ENCODE results near the gene SLC37A4.
"Not testable (repeated sequence)": the region's sequence is repeated elsewhere in the genome, so short reads cannot be mapped to it uniquely, and the experiment has no call there.

The SLC37A4 gene

DNA sequence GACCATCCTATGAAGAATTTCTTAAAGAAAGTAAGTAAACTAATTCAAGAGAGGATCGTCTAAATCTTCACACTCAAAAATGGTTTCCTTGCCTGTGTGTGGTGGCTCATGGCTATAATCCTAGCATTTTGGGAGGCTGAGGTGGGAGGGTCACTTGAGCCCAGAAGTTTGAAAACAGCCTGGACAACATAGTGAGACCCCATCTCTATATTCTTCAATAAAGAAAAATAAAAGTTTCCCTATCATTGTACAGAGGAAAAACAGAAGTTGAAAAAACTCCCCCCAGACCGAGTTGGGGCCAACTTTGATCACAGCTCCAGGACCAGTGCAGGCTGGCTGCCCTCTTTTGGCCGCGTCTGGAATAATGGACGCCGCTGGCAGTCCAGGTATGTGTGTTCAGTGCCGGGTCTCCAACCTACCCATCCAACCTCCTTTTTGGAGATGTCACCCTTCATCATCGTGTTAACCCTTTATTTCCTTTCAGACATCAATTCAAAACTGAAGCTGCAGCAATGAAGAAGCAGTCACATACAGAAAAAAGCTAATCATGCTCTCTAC, 15.5 kb downstream of the SLC37A4 start:
- Mint-ChIP-seq H3K9me3 (no peaks in the 10 kb centered on the region), H3K4me1 (peaks cover 18% of the 10 kb centered on the region), H3K36me3 (peaks cover 98% of the 10 kb centered on the region), H3K4me3 (peak overlapping the region; percentile 98), H3K27ac (peak overlapping the region; percentile 99)
- DNase-seq (ENCODE audit: low spot score in 2 of 2) (no peak), ATAC-seq (no peak)

DNA sequence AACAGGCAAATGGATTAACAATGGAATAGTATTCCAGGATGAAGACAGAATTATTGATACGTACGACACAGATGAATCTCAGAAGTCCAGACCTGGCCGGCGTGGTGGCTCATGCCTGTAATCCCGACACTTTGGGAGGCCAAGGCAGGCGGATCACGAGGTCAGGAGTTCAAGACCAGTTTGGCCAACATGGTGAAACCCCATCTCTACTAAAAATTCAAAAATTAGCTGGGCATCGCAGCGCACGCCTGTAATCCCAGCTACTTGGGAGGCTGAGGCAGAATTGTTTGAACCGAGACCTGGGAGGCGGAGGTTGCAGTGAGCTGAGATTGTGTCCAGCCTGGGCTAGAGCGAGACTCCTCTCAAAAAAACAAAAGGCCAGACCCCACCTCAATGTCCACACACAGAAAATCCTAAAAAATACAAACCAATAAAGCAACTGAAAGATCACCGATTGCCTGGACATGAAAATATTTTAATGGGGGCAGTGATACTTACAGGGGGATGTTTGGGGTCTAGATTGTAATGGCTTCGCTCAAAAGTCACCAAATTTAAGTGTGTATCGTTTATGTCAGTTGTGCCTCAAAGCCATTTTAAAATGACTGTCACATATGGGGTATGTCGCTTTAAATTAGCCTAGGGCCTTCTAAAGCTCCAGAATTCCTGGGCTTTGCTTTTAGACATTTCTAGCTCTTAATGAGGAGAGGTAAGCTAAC, 16.3 kb downstream of the SLC37A4 start:
- Mint-ChIP-seq H3K36me3 (peaks cover 98% of the 10 kb centered on the region), H3K27ac (peak overlapping the region; percentile 99)

DNA sequence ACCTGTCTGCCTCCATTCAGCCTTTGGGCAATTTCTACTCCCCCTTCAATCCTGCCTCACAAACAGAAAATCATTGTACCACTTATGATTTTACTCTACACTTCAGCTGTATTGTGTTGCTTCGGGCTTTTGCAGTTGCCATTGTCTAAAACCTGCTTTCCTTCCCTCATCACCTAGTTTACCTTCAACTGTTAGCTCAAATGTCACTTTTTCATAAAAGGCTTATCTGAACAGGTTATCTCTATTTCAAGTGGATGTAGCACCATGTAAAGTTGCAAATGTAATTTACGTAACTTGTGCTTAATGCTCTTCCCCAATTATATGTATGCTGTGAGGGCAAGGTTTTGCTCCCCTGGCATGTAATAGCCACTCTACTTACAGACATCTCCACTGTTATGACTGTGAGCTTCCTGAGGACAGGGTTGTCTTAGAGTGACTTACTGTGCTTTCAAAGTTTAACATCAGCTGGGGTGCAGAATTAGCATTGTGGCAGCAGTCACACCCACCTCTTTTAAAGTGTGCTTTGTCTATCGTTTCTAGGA, 18.0 kb downstream of the SLC37A4 start:
- DNase-seq (ENCODE audit: low spot score in 2 of 2) (no peak), ATAC-seq (peak; percentile 45)
- H3K4me3 Mint-ChIP-seq: no peak overlapping the region
- peaks cover 12% of the 10 kb centered on the region for H3K4me1 Mint-ChIP-seq
- no peaks in the 10 kb centered on the region for H3K9me3 Mint-ChIP-seq
- H3K27ac Mint-ChIP-seq: peak overlapping the region; percentile 5
- H3K36me3 Mint-ChIP-seq: peaks cover 97% of the 10 kb centered on the region

More for the DNA sequence above, 16.3 kb downstream of the SLC37A4 start:
- Mint-ChIP-seq H3K9me3 (no peaks in the 10 kb centered on the region), H3K4me1 (peaks cover 12% of the 10 kb centered on the region), H3K4me3 (no peak overlapping the region)
- DNase-seq (ENCODE audit: low spot score in 2 of 2) (no peak), ATAC-seq (no peak)

DNA sequence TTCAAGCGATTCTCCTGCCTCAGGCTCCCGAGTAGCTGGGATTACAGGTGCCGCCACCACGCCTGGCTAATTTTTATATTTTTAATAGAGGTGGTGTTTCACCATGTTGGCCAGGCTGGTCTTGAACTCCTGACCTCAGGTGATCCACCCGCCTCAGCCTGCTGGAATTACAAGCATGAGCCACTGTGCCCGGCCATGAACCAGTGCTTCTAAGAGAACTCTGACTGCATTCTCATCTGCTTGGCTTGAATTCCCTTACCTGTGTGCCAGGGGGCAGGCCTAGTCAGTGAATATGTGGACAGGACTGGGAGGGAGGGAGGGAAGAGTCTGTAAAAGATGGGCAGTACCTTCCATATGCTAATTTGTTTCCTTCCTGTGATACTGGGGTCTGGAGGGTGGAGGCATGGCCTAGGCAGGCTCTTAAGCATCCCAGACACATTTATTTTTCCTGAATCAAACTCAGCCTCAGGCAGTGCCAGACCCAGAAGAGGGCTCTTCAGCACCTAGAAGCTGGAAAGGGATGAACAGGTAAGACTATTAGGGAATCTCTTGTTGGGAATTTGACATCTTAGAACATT, 19.1 kb downstream of the SLC37A4 start:
- no peak for DNase-seq (ENCODE audit: low spot score in 2 of 2)
- H3K4me1 Mint-ChIP-seq: peaks cover 12% of the 10 kb centered on the region
- H3K4me3 Mint-ChIP-seq: no peak overlapping the region
- no peaks in the 10 kb centered on the region for H3K9me3 Mint-ChIP-seq
- peak overlapping the region; percentile 5 for H3K27ac Mint-ChIP-seq
- no peak for ATAC-seq
- H3K36me3 Mint-ChIP-seq: peaks cover 97% of the 10 kb centered on the region

DNA sequence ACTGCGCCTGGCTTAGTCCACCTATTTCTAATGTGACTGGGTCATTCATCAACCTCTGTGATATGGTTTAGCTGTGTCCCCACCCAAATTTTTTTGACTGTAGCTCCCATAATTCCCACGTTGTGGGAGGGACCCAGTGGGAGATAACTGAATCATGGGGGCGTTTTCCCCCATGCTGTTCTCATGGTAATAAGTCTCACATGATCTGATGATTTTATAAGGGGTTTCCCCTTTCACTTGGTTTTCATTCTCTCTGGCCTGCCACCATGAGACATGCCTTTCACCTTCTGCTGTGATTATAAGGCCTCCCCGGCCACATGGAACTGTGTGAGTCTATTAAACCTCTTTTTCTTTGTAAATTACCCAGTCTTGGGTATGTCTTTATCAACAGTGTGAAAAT, 24.0 kb downstream of the SLC37A4 start:
- Mint-ChIP-seq H3K36me3 (peaks cover 97% of the 10 kb centered on the region), H3K4me1 (no peaks in the 10 kb centered on the region), H3K4me3 (no peak overlapping the region), H3K27ac (peak overlapping the region; percentile 51), H3K9me3 (no peaks in the 10 kb centered on the region)
- no peak for DNase-seq (ENCODE audit: low spot score in 2 of 2)
- ATAC-seq: no peak

DNA sequence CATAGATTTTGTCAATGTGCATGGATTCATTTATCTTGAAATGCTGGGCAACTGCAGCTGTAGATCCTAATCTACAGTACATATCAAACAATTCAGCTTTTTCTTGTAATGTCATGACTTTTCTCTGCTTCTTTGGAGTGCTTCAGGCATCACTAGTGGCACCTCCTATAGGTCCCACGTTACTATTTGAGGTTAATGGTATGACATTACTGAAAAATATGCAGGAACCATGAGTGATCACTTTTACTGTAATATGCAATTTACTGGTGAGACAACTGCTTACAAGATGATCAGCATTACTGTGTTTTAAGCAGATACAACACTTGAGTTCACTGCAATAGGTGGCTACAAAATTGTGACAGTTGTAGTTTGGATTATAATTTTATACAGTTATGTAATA, 29.8 kb downstream of the SLC37A4 start:
- H3K4me1 Mint-ChIP-seq: peaks cover 40% of the 10 kb centered on the region
- no peak overlapping the region for H3K4me3 Mint-ChIP-seq
- peaks cover 87% of the 10 kb centered on the region for H3K36me3 Mint-ChIP-seq
- no peak for ATAC-seq
- no peak for DNase-seq (ENCODE audit: low spot score in 2 of 2)
- H3K9me3 Mint-ChIP-seq: no peaks in the 10 kb centered on the region
- no peak overlapping the region for H3K27ac Mint-ChIP-seq

DNA sequence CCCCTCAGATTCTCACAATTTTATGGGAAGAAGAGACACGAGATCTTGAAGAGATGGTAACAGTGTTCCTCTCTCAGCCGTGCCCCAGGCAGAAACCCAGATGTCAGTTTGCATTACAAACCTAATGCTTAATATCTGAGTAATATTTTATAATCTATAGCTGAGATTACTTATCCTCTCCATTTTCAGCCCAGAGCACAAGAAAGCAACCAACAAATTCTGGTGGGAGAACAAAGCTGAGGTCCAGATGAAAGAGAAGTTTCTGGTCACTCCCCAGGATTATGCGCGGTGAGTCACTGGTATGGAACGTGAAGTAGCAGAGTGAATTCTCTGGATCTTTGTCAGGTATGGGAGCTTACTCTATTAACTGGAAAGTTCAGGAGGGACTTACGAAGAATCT, 31.9 kb downstream of the SLC37A4 start:
- Mint-ChIP-seq H3K4me3 (peak overlapping the region; percentile 85), H3K36me3 (peaks cover 69% of the 10 kb centered on the region), H3K9me3 (no peaks in the 10 kb centered on the region), H3K27ac (peak overlapping the region; percentile 99), H3K4me1 (peaks cover 42% of the 10 kb centered on the region)
- DNase-seq (ENCODE audit: low spot score in 2 of 2) (no peak), ATAC-seq (no peak)

DNA sequence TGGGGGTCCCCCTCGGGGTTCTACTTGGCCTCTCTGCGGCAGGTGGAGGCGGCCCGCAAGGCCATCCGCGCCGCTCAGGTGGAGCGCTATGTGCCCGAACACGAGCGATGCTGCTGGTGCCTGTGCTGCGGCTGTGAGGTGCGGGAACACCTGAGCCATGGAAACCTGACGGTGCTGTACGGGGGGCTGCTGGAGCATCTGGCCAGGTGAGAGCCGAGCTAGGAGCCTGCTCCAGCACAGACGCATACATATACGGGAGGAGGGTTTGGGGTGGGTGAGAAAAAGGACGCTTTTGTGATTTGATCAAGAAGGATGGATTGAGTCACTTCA, 32.3 kb downstream of the SLC37A4 start:
- H3K9me3 Mint-ChIP-seq: no peaks in the 10 kb centered on the region
- peak overlapping the region; percentile 99 for H3K27ac Mint-ChIP-seq
- peaks cover 64% of the 10 kb centered on the region for H3K36me3 Mint-ChIP-seq
- no peak for DNase-seq (ENCODE audit: low spot score in 2 of 2)
- H3K4me1 Mint-ChIP-seq: peaks cover 42% of the 10 kb centered on the region
- H3K4me3 Mint-ChIP-seq: peak overlapping the region; percentile 85
- no peak for ATAC-seq

DNA sequence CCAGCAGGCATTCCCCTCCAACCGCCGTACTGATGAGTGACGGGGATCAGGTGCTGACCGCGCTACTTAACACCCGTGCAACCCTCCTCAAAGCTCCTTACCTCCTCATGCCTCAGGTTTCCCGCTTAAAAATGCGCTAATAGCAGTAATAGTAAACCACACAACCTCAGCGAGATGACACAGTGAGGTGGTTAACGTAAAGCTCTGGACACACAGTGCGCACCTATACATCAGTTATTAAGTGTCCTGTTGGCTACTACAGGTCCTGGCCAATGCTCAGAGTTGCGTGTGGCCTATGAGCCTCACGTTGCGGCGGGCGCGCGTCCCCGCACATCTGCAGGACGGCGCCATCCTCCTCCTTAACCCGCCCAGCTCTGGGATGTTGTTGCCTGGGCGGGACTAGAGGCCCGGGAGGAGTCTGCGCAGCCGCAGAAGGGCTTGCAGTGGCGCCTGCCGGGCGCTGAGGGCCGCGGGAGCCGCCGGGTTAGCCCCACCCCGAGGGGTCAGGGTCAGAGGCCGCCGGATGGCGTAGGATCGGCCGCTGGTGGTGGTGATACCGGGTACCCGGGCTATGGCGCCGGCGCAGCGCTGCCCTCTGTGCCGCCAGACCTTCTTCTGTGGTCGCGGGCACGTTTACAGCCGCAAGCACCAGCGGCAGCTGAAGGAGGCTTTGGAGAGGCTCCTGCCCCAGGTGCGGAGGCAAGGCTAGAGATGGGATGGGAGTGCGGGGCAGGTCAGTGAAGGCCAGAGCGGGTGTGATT, 32.9 kb downstream of the SLC37A4 start, which contains the start of gene CENATAC:
TSS of gene CENATAC (plus strand) at position 512 of the 761 bp plus-strand sequence. CDS start at position 572, 60 bp downstream.
- Mint-ChIP-seq H3K4me1 (peaks cover 42% of the 10 kb centered on the region), H3K27ac (peak within 1 kb of the TSS; percentile 99)

DNA sequence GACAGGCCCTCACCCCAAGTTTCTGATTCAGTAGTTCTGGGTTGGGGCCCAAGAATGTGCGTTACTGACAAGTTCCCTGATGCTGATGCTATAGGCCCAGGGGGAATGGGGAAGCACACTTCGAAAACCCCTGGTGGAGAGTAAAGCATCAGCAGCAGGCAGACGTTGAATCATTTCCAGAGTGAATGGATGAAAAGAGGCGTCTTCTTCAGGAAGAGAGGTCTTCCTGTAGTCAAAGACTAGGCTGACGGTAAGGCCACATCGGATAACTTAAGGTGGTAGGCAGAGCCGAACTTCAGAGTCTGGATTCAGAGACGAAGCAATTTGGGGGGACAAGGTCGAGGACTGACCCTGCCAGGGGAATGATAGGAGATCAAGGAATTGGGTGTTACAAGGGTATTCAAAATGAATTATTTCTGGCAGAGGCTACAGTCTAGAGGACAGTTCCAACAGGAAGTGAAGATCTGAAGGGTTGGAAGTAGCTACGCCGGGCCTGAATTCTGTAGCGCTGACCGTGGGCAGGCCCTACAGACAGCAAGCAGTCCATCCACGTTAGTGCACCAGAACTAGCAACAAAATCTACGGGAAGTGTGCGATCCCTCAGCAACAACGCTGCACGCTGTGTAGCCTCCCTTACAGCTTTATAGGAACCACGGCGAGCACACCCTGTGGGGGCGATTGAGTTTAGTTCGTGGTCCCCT, 33.6 kb downstream of the SLC37A4 start:
- Mint-ChIP-seq H3K27ac (peak overlapping the region; percentile 99), H3K36me3 (peaks cover 52% of the 10 kb centered on the region), H3K4me1 (peaks cover 42% of the 10 kb centered on the region), H3K4me3 (peak overlapping the region; percentile 85), H3K9me3 (no peaks in the 10 kb centered on the region)
- DNase-seq (ENCODE audit: low spot score in 2 of 2): peak; percentile 7 to 62
- ATAC-seq: peak; percentile 49

More for the DNA sequence above, 32.9 kb downstream of the SLC37A4 start, which contains the start of gene CENATAC:
- peak; percentile 95 for ATAC-seq
- Mint-ChIP-seq H3K9me3 (no peaks in the 10 kb centered on the region), H3K36me3 (peaks cover 59% of the 10 kb centered on the region), H3K4me3 (peak within 1 kb of the TSS; percentile 85)
- DNase-seq (ENCODE audit: low spot score in 2 of 2): peak; percentile 90 to 97

DNA sequence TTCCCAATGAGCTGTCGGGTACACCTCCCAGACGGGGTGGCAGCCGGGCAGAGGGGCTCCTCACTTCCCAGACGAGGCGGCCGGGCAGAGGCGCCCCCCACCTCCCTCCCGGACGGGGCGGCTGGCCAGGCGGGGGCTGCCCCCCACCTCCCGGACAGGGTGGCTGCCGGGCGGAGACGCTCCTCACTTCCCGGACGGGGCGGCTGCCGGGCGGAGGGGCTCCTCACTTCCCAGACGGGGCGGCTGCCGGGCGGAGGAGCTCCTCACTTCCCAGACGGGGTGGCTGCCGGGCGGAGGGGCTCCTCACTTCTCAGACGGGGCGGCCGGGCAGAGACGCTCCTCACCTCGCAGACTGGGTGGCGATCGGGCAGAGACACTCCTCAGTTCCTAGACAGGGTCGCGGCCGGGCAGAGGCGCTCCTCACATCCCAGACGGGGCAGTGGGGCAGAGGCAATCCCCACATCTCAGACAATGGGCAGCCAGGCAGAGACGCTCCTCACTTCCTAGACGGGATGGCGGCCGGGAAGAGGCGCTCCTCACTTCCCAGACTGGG, 39.1 kb downstream of the SLC37A4 start:
- H3K4me1 Mint-ChIP-seq; ATAC-seq; DNase-seq (ENCODE audit: low spot score in 2 of 2); H3K36me3 Mint-ChIP-seq; H3K4me3 Mint-ChIP-seq; H3K9me3 Mint-ChIP-seq; H3K27ac Mint-ChIP-seq: not testable (repeated sequence)

DNA sequence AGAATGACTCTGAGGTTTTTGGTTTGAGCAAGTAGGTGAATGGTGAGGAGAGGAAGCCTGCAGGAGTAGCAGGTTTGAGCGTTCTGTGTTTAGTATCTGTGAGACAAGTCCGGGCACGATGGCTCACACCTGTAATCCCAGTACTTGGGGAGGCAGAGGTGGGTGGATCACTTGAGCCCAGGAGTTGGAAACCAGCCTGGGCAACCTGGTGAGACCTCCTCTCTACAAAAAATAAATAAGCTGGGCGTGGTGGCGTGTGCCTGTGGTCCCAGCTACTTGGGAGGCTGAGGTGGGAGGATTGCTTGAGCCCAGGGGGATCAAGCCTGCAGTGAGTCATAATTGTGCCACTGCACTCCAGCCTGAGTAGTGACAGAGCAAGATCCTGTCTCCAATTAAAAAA, 42.4 kb downstream of the SLC37A4 start:
- no peaks in the 10 kb centered on the region for H3K36me3 Mint-ChIP-seq
- H3K27ac Mint-ChIP-seq: peak overlapping the region; percentile 11
- H3K4me3 Mint-ChIP-seq: no peak overlapping the region
- H3K4me1 Mint-ChIP-seq: no peaks in the 10 kb centered on the region
- DNase-seq (ENCODE audit: low spot score in 2 of 2) (no peak), ATAC-seq (no peak)
- no peaks in the 10 kb centered on the region for H3K9me3 Mint-ChIP-seq

DNA sequence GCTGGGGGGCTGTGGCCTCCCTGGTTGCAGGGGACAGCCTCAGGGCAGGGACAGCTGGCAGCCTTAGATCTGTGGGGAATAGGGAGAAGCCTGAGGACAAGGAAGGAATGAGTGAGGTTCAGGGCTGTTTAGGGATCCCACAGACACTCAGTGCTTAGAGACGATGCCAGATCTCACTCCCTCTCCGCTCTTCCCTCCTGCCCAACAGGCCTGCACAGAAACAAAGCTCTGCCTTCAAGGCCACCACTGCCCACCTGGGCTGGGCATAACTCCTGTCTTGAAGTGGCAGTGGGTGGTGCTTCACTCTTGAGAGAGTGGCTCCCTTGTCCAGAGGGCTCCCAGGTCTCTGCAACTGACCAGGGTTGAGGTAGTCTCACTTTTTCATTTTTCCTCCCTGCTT, 45.9 kb downstream of the SLC37A4 start:
- Mint-ChIP-seq H3K27ac (no peak overlapping the region), H3K36me3 (no peaks in the 10 kb centered on the region), H3K4me1 (no peaks in the 10 kb centered on the region), H3K4me3 (no peak overlapping the region), H3K9me3 (no peaks in the 10 kb centered on the region)
- DNase-seq (ENCODE audit: low spot score in 2 of 2) (no peak), ATAC-seq (no peak)

DNA sequence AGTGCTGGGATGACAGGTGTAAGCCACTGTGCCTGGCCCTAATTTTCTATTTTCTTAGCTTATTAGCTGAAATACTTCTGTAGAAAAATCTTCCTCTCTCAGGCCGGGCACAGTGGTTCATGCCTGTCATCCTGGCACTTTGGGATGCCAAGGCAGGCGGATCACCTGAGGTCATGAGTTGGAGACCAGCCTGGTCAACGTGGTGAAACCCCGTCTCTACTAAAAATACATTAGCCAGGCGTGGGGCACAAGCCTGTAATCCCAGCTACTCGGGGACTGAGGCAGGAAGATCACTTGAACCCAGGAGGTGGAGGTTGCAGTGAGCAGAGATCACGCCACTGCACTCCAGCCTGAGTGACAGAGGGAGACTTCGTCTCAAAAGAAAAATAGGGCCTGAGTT, 46.3 kb downstream of the SLC37A4 start:
- not testable (repeated sequence) for ATAC-seq; H3K4me3 Mint-ChIP-seq; DNase-seq (ENCODE audit: low spot score in 2 of 2); H3K4me1 Mint-ChIP-seq; H3K27ac Mint-ChIP-seq; H3K9me3 Mint-ChIP-seq; H3K36me3 Mint-ChIP-seq

All from stimulated activated effector memory CD8-positive, alpha-beta T cell treated with anti-CD3 and anti-CD28 coated beads, Interleukin-12 subunit alpha, Interleukin-12 subunit beta, amount 100 ng/mL, for 72 hours (primary cell).